ENCODE results near the gene DDX17.

DNA sequence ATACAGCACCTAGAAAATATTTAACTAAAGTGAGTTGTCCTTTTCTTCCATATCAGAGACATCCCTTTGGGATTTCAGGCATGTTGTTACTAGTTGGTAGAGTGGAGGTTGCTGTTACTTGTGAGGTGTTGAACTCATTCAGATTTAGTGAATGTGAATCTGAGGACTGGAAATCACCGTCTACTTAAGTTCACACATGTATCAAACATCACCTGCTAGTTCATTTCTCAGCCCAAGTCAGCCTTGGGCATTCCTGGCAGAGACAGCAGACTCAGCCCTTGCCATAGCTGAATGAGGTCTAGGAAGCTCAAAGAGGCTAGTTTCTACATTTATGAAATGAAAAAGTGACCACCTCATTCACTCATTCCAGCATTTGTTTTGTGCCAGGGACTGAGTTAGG is 28.5 kb downstream of the DDX17 start:
- TF ChIP-seq POLR2A (IDR thresholded peaks at IDR 0.05), result no peak
- TF ChIP-seq, protein P1, sequence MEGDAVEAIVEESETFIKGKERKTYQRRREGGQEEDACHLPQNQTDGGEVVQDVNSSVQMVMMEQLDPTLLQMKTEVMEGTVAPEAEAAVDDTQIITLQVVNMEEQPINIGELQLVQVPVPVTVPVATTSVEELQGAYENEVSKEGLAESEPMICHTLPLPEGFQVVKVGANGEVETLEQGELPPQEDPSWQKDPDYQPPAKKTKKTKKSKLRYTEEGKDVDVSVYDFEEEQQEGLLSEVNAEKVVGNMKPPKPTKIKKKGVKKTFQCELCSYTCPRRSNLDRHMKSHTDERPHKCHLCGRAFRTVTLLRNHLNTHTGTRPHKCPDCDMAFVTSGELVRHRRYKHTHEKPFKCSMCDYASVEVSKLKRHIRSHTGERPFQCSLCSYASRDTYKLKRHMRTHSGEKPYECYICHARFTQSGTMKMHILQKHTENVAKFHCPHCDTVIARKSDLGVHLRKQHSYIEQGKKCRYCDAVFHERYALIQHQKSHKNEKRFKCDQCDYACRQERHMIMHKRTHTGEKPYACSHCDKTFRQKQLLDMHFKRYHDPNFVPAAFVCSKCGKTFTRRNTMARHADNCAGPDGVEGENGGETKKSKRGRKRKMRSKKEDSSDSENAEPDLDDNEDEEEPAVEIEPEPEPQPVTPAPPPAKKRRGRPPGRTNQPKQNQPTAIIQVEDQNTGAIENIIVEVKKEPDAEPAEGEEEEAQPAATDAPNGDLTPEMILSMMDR (IDR thresholded peaks at IDR 0.05), result no peak
- no peak for TF ChIP-seq POLR2AphosphoS5 (IDR thresholded peaks at IDR 0.05)

Data from upper lobe of left lung (tissue), 4 donors.